ENCODE measurements around the gene CARMIL1.

- TF ChIP-seq CSDC2 (CRISPR knock-in tag; IDR thresholded peaks at IDR 0.05) = no peak
- TF ChIP-seq ZNF565 (CRISPR knock-in tag; conservative IDR thresholded peaks at IDR 0.05; ENCODE audit: low read depth) = no peak
- TF ChIP-seq ARNTL (CRISPR knock-in tag; IDR thresholded peaks at IDR 0.05; ENCODE audit: borderline replicate concordance, low read depth) = no peak
- TF ChIP-seq OSR1 (CRISPR knock-in tag; IDR thresholded peaks at IDR 0.05) = no peak
- no peak for TF ChIP-seq ZNF8 (CRISPR knock-in tag; IDR thresholded peaks at IDR 0.05)
- TF ChIP-seq PATZ1 (CRISPR knock-in tag; IDR thresholded peaks at IDR 0.05; ENCODE audit: borderline replicate concordance) = no peak
- TF ChIP-seq RARB (CRISPR knock-in tag; IDR thresholded peaks at IDR 0.05) = no peak
- no peak for TF ChIP-seq POU6F1 (CRISPR knock-in tag; IDR thresholded peaks at IDR 0.05; ENCODE audit: borderline replicate concordance, low read depth)
These were observed 48.3 kb downstream of the CARMIL1 start for GRCh38 chr6:25327432-25327831.
